ENCODE measurements around the gene MAP3K20.
"Not testable (repeated sequence)": the region's sequence is repeated elsewhere in the genome, so short reads cannot be mapped to it uniquely, and the experiment has no call there.

GRCh38 chr2:173174339-173174738 is 98.7 kb downstream of the MAP3K20 start:
- not testable (repeated sequence) for TF ChIP-seq CTCF, EZH2phosphoT487 (IDR thresholded peaks at IDR 0.05)

Data from neural progenitor cell (in vitro differentiated cells).